Left hindlimb (tissue), 1 donor: ENCODE measurements around the gene ISG20L2.

ENCODE experiments used
- DNase-seq: peaks from one replicate; pipeline ENCODE4 v3.0.0-alpha.2; 2018

Gene ISG20L2

GRCh38 chr1:156740237-156740740 lies 11.7 kb upstream of the ISG20L2 start:
- DNase-seq: no peak

GRCh38 chr1:156738916-156739315 lies 10.3 kb upstream of the ISG20L2 start:
- no peak for DNase-seq

- no peak for DNase-seq
These were observed 9.8 kb upstream of the ISG20L2 start for GRCh38 chr1:156738407-156738806.

- no peak for DNase-seq
These were observed 5.5 kb upstream of the ISG20L2 start for GRCh38 chr1:156733989-156734584.

GRCh38 chr1:156727926-156728598 lies 504 bp downstream of the ISG20L2 start, which contains the start of gene METTL25B:
METTL25B (plus strand) TSS chr1:156728469; CDS start chr1:156729105, 636 bp downstream.
- DNase-seq: peak; percentile 55

GRCh38 chr1:156727492-156727891 lies 1.1 kb downstream of the ISG20L2 start:
- DNase-seq: no peak

- peak; percentile 31 for DNase-seq
These were observed 1.9 kb downstream of the ISG20L2 start for GRCh38 chr1:156726549-156727226.

- peak; percentile 90 for DNase-seq
These were observed 2.8 kb downstream of the ISG20L2 start for GRCh38 chr1:156725683-156726280.

GRCh38 chr1:156721535-156721934 lies 7.0 kb downstream of the ISG20L2 start:
- DNase-seq: no peak

GRCh38 chr1:156721131-156721530 lies 7.4 kb downstream of the ISG20L2 start:
- DNase-seq: no peak

GRCh38 chr1:156717351-156717750 lies 11.2 kb downstream of the ISG20L2 start:
- no peak for DNase-seq

GRCh38 chr1:156714830-156715229 lies 13.7 kb downstream of the ISG20L2 start:
- no peak for DNase-seq

- DNase-seq: no peak
These were observed 15.9 kb downstream of the ISG20L2 start for GRCh38 chr1:156712626-156713025.

GRCh38 chr1:156711011-156711817 lies 17.4 kb downstream of the ISG20L2 start:
- DNase-seq: peak; percentile 69

- peak; percentile 85 for DNase-seq
These were observed 18.6 kb downstream of the ISG20L2 start for GRCh38 chr1:156709757-156710489.

GRCh38 chr1:156709031-156709430 lies 19.5 kb downstream of the ISG20L2 start:
- no peak for DNase-seq

GRCh38 chr1:156708218-156708661 lies 20.3 kb downstream of the ISG20L2 start:
- no peak for DNase-seq

- peak; percentile 82 for DNase-seq
These were observed 20.9 kb downstream of the ISG20L2 start for GRCh38 chr1:156707417-156708217.

GRCh38 chr1:156706657-156707416 lies 21.7 kb downstream of the ISG20L2 start:
- peak; percentile 93 for DNase-seq
